CD4-positive, CD25-positive, alpha-beta regulatory T cell (primary cell): Measurements from ENCODE around the gene SERPINB11. TPM values are rescaled to one million over a fixed set of nuclear protein-coding genes. Genes with fewer than 3 reads are reported as not detected.

Experiments
- ATAC-seq, 2 donors: fragments of 150-1000 bp; cut with Tn5 transposase; one replicate each; pipeline ENCODE4 v1.10.0; 2021; ENCODE audit warnings: low read depth in 2 of 2, moderate number of reproducible peaks in 2 of 2, moderate library complexity in 1 of 2
- DNase-seq, 3 donors: peaks; one replicate each; pipeline versions ENCODE4 v3.0.0 to v3.0.0-alpha.2; 2012 to 2022; ENCODE audit warnings: mixed read lengths in 1 of 3
- H3K27ac ChIP-seq: one replicate; pipeline ENCODE4 v1.7.0; 2013; ENCODE audit warnings: mild to moderate bottlenecking, low read length; ENCODE audit not compliant: insufficient read depth, poor library complexity, severe bottlenecking
- H3K27me3 ChIP-seq: one replicate; pipeline ENCODE4 v1.7.0; 2013; ENCODE audit warnings: low read length; ENCODE audit not compliant: control insufficient read depth, insufficient read depth
- H3K36me3 ChIP-seq: one replicate; pipeline ENCODE4 v1.7.0; 2013; ENCODE audit warnings: mild to moderate bottlenecking, low read length, moderate library complexity; ENCODE audit not compliant: control insufficient read depth, insufficient read depth
- H3K4me1 ChIP-seq: 2 replicates; pipeline ENCODE4 v1.7.0; 2013; ENCODE audit warnings: mild to moderate bottlenecking, low read length; ENCODE audit not compliant: insufficient read depth, control insufficient read depth, poor library complexity, severe bottlenecking
- H3K4me3 ChIP-seq: one replicate; pipeline ENCODE4 v1.7.0; 2013; ENCODE audit warnings: low read depth, mild to moderate bottlenecking, low read length, moderate library complexity
- H3K9me3 ChIP-seq, 2 experiments: 1 replicate in 1 of 2; 2 replicates in 1 of 2; pipeline ENCODE4 v1.7.0; 2013; ENCODE audit warnings: low read length in 2 of 2, mild to moderate bottlenecking in 1 of 2, moderate library complexity in 1 of 2; ENCODE audit not compliant: control insufficient read depth in 2 of 2
- H3K27ac Mint-ChIP-seq, 3 donors: one replicate each; pipeline ENCODE4 v1.8.0; 2020 to 2022; ENCODE audit warnings: mild to moderate bottlenecking in 3 of 3, mixed read lengths in 3 of 3, moderate library complexity in 2 of 3
- H3K27me3 Mint-ChIP-seq: one replicate; pipeline ENCODE4 v1.8.0; 2022; ENCODE audit warnings: mild to moderate bottlenecking, mixed read lengths
- H3K36me3 Mint-ChIP-seq: one replicate; pipeline ENCODE4 v1.8.0; 2020; ENCODE audit warnings: mixed read lengths
- H3K4me1 Mint-ChIP-seq, 4 donors: one replicate each; pipeline ENCODE4 v1.8.0; 2020 to 2022; ENCODE audit warnings: mixed read lengths in 4 of 4, mild to moderate bottlenecking in 1 of 4
- H3K4me3 Mint-ChIP-seq, 4 donors: one replicate each; pipeline ENCODE4 v1.8.0; 2020 to 2022; ENCODE audit warnings: mild to moderate bottlenecking in 4 of 4, mixed read lengths in 4 of 4, moderate library complexity in 3 of 4
- H3K9me3 Mint-ChIP-seq, 7 donors: one replicate each; pipeline ENCODE4 v1.8.0; 2020 to 2022; ENCODE audit warnings: mixed read lengths in 7 of 7, mild to moderate bottlenecking in 3 of 7, moderate library complexity in 2 of 7
- polyA plus RNA-seq, 4 donors: library from polyadenylated mRNA; unstranded; fragments of 300-500 nt; fragmentation: Illumina TruSeq; gene quantifications; one replicate each; pipeline ENCODE4 v1.2.3, GENCODE V29; 2021
- total RNA-seq: library from RNA; stranded (reverse); gene quantifications from one replicate; pipeline ENCODE4 v1.2.3, GENCODE V29; 2022

The SERPINB11 gene
- total and polyA plus RNA-seq, 5 donors from 2014 or later = not detected

DNA sequence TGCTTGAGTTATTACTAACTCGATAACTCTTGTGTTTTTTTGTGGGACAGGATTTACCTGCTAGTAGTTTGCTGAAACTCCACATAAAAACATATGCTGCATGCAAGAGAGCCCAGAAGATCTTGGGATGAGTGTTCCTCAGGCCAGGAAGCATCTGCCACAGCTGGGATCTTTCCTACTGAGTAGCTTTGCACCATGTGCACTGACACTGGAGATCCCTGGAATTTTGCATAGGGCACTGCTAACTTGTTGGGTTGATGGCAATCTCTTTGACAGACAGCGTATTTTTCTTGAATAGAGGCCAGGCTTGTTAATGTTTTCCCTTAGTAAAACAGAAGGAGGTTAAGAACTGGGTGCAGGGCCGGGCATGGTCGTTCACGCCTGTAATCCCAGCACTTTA is 808 bp upstream of the SERPINB11 start:
- H3K4me3 Mint-ChIP-seq = no peak overlapping the region

GRCh38 chr18:63705401-63705800 is 2.6 kb downstream of the SERPINB11 start:
- Histone ChIP-seq H3K27me3 (no peaks in the 10 kb centered on the region), H3K4me3 (no peak overlapping the region), H3K4me1 (no peaks in the 10 kb centered on the region), H3K27ac (no peak overlapping the region), H3K36me3 (no peaks in the 10 kb centered on the region), H3K9me3 (no peaks in the 10 kb centered on the region)
- ATAC-seq (no peak), DNase-seq (no peak)
- Mint-ChIP-seq H3K27me3 (no peaks in the 10 kb centered on the region), H3K9me3 (peaks cover 0 to 2% (median 0%) of the 10 kb centered on the region in 7 donors), H3K27ac (no peak overlapping the region), H3K4me1 (no peaks in the 10 kb centered on the region), H3K36me3 (no peaks in the 10 kb centered on the region), H3K4me3 (no peak overlapping the region)

More for the DNA sequence above, 808 bp upstream of the SERPINB11 start:
- no peaks in the 10 kb centered on the region for H3K36me3 ChIP-seq
- H3K27me3 ChIP-seq = no peaks in the 10 kb centered on the region
- DNase-seq = no peak
- ATAC-seq = no peak
- H3K36me3 Mint-ChIP-seq = no peaks in the 10 kb centered on the region
- no peaks in the 10 kb centered on the region for H3K27me3 Mint-ChIP-seq
- H3K9me3 Mint-ChIP-seq = peaks cover 0 to 4% (median 0%) of the 10 kb centered on the region in 7 donors
- H3K9me3 ChIP-seq = no peaks in the 10 kb centered on the region
- no peaks in the 10 kb centered on the region for H3K4me1 Mint-ChIP-seq
- H3K4me3 ChIP-seq = no peak overlapping the region
- H3K27ac ChIP-seq = no peak overlapping the region
- no peak overlapping the region for H3K27ac Mint-ChIP-seq
- no peaks in the 10 kb centered on the region for H3K4me1 ChIP-seq

DNA sequence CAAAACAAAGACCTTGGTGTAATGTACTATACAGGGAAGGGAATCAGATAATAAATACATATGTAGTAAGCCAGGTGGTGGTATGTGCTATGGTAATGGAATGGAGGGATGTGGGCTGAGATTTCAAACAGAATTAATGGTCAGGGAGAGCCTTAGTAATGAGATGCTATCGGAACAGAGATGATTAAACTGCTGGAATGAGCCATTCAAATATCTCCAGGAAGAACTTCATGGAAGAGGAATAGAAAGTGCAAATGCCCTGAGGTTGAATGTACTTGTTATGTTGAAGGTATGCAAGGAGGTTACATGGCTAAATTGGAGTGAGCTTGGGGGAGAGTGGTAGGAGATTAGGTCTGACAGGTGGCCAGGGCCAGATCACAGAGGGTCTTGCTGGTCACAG is 5.1 kb downstream of the SERPINB11 start:
- no peak for ATAC-seq
- Histone ChIP-seq H3K27ac (no peak overlapping the region), H3K36me3 (no peaks in the 10 kb centered on the region), H3K27me3 (no peaks in the 10 kb centered on the region), H3K4me3 (no peak overlapping the region), H3K4me1 (no peaks in the 10 kb centered on the region), H3K9me3 (no peaks in the 10 kb centered on the region)
- Mint-ChIP-seq H3K27me3 (no peaks in the 10 kb centered on the region), H3K4me1 (no peaks in the 10 kb centered on the region), H3K4me3 (no peak overlapping the region), H3K27ac (no peak overlapping the region), H3K9me3 (peaks cover 0 to 5% (median 0%) of the 10 kb centered on the region in 7 donors), H3K36me3 (no peaks in the 10 kb centered on the region)
- DNase-seq = no peak

GRCh38 chr18:63708650-63709049 is 5.9 kb downstream of the SERPINB11 start:
- H3K9me3 Mint-ChIP-seq = peaks cover 0 to 9% (median 3%) of the 10 kb centered on the region in 7 donors
- Histone ChIP-seq H3K9me3 (peaks cover 0 to 7% of the 10 kb centered on the region in 2 experiments), H3K36me3 (no peaks in the 10 kb centered on the region), H3K4me1 (no peaks in the 10 kb centered on the region), H3K27ac (no peak overlapping the region), H3K4me3 (no peak overlapping the region), H3K27me3 (no peaks in the 10 kb centered on the region)
- no peak overlapping the region for H3K4me3 Mint-ChIP-seq
- no peaks in the 10 kb centered on the region for H3K27me3 Mint-ChIP-seq
- H3K27ac Mint-ChIP-seq = no peak overlapping the region
- H3K4me1 Mint-ChIP-seq = no peaks in the 10 kb centered on the region
- DNase-seq (no peak), ATAC-seq (no peak)
- H3K36me3 Mint-ChIP-seq = no peaks in the 10 kb centered on the region

GRCh38 chr18:63725682-63726480 is 23.1 kb downstream of the SERPINB11 start:
- Mint-ChIP-seq H3K4me3 (no peak overlapping the region), H3K27ac (no peak overlapping the region), H3K4me1 (no peaks in the 10 kb centered on the region), H3K36me3 (no peaks in the 10 kb centered on the region), H3K27me3 (no peaks in the 10 kb centered on the region), H3K9me3 (no peaks in the 10 kb centered on the region)
- no peak overlapping the region for H3K4me3 ChIP-seq
- no peaks in the 10 kb centered on the region for H3K4me1 ChIP-seq
- no peak for ATAC-seq
- H3K27me3 ChIP-seq = no peaks in the 10 kb centered on the region
- no peaks in the 10 kb centered on the region for H3K9me3 ChIP-seq
- DNase-seq = no peak
- H3K27ac ChIP-seq = no peak overlapping the region
- H3K36me3 ChIP-seq = no peaks in the 10 kb centered on the region

GRCh38 chr18:63730773-63731172 is 28.0 kb downstream of the SERPINB11 start:
- Mint-ChIP-seq H3K27ac (no peak overlapping the region), H3K4me1 (no peaks in the 10 kb centered on the region)
- ATAC-seq = no peak

GRCh38 chr18:63731215-63731614 is 28.5 kb downstream of the SERPINB11 start:
- Histone ChIP-seq H3K36me3 (no peaks in the 10 kb centered on the region), H3K4me3 (no peak overlapping the region), H3K27ac (no peak overlapping the region), H3K27me3 (no peaks in the 10 kb centered on the region), H3K9me3 (no peaks in the 10 kb centered on the region), H3K4me1 (no peaks in the 10 kb centered on the region)
- H3K9me3 Mint-ChIP-seq = peaks cover 0 to 8% (median 1%) of the 10 kb centered on the region in 7 donors
- no peaks in the 10 kb centered on the region for H3K36me3 Mint-ChIP-seq
- H3K4me1 Mint-ChIP-seq = no peaks in the 10 kb centered on the region
- H3K27me3 Mint-ChIP-seq = no peaks in the 10 kb centered on the region
- DNase-seq (no peak), ATAC-seq (no peak)
- no peak overlapping the region for H3K4me3 Mint-ChIP-seq
- H3K27ac Mint-ChIP-seq = no peak overlapping the region

More at GRCh38 chr18:63730773-63731172, 28.0 kb downstream of the SERPINB11 start:
- H3K9me3 Mint-ChIP-seq = peaks cover 0 to 8% (median 1%) of the 10 kb centered on the region in 7 donors
- Histone ChIP-seq H3K9me3 (no peaks in the 10 kb centered on the region), H3K36me3 (no peaks in the 10 kb centered on the region), H3K4me1 (no peaks in the 10 kb centered on the region), H3K4me3 (no peak overlapping the region), H3K27ac (no peak overlapping the region), H3K27me3 (no peaks in the 10 kb centered on the region)
- H3K4me3 Mint-ChIP-seq = no peak overlapping the region
- DNase-seq = no peak
- no peaks in the 10 kb centered on the region for H3K27me3 Mint-ChIP-seq
- H3K36me3 Mint-ChIP-seq = no peaks in the 10 kb centered on the region

- no peaks in the 10 kb centered on the region for H3K9me3 ChIP-seq
- Mint-ChIP-seq H3K36me3 (no peaks in the 10 kb centered on the region), H3K4me3 (no peak overlapping the region), H3K27me3 (no peaks in the 10 kb centered on the region), H3K9me3 (peaks cover 0 to 8% (median 4%) of the 10 kb centered on the region in 7 donors), H3K4me1 (no peaks in the 10 kb centered on the region), H3K27ac (no peak overlapping the region)
- no peak overlapping the region for H3K27ac ChIP-seq
- no peak overlapping the region for H3K4me3 ChIP-seq
- no peaks in the 10 kb centered on the region for H3K27me3 ChIP-seq
- H3K36me3 ChIP-seq = no peaks in the 10 kb centered on the region
- ATAC-seq (no peak), DNase-seq (no peak)
- H3K4me1 ChIP-seq = no peaks in the 10 kb centered on the region
Observed at GRCh38 chr18:63736876-63737275, 34.1 kb downstream of the SERPINB11 start.
